UCSD-AML1 (cell line): ENCODE data around the gene SEPTIN12.

Experiments used
- DNase-seq: peaks from one replicate; lab custom pipeline; 2025; ENCODE audit not compliant: unreplicated experiment; lab: John Stamatoyannopoulos, UW

Gene SEPTIN12

GRCh38 chr16:4787627-4788482 is at the start of gene SEPTIN12:
Gene SEPTIN12 (minus strand): TSS chr16:4788345. CDS start chr16:4787645, 700 bp downstream.
- DNase-seq, result no peak

GRCh38 chr16:4836727-4837126 is 48.6 kb upstream of the SEPTIN12 start:
- DNase-seq, result no peak

- DNase-seq, result no peak
Observed at GRCh38 chr16:4833584-4833983, 45.4 kb upstream of the SEPTIN12 start.

GRCh38 chr16:4832698-4833343 is 44.7 kb upstream of the SEPTIN12 start:
- DNase-seq, result no peak

GRCh38 chr16:4831616-4832015 is 43.5 kb upstream of the SEPTIN12 start:
- no peak for DNase-seq

GRCh38 chr16:4830408-4830807 is 42.3 kb upstream of the SEPTIN12 start:
- DNase-seq, result no peak

- no peak for DNase-seq
Observed at GRCh38 chr16:4828567-4829321, 40.6 kb upstream of the SEPTIN12 start.

- DNase-seq, result no peak
Observed at GRCh38 chr16:4826980-4827379, 38.8 kb upstream of the SEPTIN12 start.

- no peak for DNase-seq
Observed at GRCh38 chr16:4826526-4826925, 38.4 kb upstream of the SEPTIN12 start.

- DNase-seq, result no peak
Observed at GRCh38 chr16:4825196-4825595, 37.1 kb upstream of the SEPTIN12 start.

- DNase-seq, result no peak
Observed at GRCh38 chr16:4820652-4821051, 32.5 kb upstream of the SEPTIN12 start.

- DNase-seq, result no peak
Observed at GRCh38 chr16:4814542-4815173, 26.5 kb upstream of the SEPTIN12 start.

- no peak for DNase-seq
Observed at GRCh38 chr16:4814046-4814445, 25.9 kb upstream of the SEPTIN12 start.

- no peak for DNase-seq
Observed at GRCh38 chr16:4813251-4814003, 25.3 kb upstream of the SEPTIN12 start.

- no peak for DNase-seq
Observed at GRCh38 chr16:4811773-4812172, 23.6 kb upstream of the SEPTIN12 start.

GRCh38 chr16:4811242-4811641 is 23.1 kb upstream of the SEPTIN12 start:
- DNase-seq, result no peak

GRCh38 chr16:4806280-4806679 is 18.1 kb upstream of the SEPTIN12 start:
- DNase-seq, result no peak

- DNase-seq, result no peak
Observed at GRCh38 chr16:4805231-4805630, 17.1 kb upstream of the SEPTIN12 start.

- no peak for DNase-seq
Observed at GRCh38 chr16:4803898-4804762, 16.0 kb upstream of the SEPTIN12 start.
